Ureter (tissue), 1 donor: ENCODE measurements around the gene TTBK1. TPM values are rescaled to one million over a fixed set of nuclear protein-coding genes. Genes with fewer than 3 reads are reported as not detected.

ENCODE experiments used
- DNase-seq: peaks from one replicate; pipeline ENCODE4 v3.0.0-alpha.2; 2020; ENCODE audit warnings: low spot score
- total RNA-seq: library from RNA; stranded (reverse); gene quantifications from one replicate; pipeline ENCODE4 v1.2.4, GENCODE V29; 2023
- donor health status: DM: yes; HTN: yes; CAD: no.

Gene TTBK1
- total RNA-seq, 1 donor from 2014 or later = not detected

DNA sequence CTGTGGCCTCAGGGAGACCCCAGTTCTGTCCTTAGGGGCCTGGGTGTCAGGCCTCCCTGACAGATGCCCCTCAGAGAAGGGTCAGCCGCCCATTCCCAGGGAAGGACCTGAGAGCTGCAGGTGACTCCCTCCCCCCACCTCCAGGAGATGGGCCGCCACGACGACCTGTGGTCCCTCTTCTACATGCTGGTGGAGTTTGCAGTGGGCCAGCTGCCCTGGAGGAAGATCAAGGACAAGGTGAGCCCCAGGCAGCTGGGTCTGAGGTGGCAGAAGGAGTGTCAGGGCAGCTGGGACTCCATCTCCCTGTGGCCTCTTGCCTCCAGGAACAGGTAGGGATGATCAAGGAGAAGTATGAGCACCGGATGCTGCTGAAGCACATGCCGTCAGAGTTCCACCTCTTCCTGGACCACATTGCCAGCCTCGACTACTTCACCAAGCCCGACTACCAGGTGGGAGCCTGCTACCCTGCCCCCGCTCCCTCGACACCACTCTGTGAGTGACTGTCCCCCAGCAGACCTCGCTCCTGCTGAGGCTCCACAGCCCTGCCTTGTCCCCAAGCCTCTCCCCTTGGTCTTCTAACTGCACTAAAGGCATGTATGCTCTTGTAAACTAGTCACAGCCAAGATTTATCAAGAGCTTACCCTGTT lies 12.2 kb downstream of the TTBK1 start:
- DNase-seq = no peak

DNA sequence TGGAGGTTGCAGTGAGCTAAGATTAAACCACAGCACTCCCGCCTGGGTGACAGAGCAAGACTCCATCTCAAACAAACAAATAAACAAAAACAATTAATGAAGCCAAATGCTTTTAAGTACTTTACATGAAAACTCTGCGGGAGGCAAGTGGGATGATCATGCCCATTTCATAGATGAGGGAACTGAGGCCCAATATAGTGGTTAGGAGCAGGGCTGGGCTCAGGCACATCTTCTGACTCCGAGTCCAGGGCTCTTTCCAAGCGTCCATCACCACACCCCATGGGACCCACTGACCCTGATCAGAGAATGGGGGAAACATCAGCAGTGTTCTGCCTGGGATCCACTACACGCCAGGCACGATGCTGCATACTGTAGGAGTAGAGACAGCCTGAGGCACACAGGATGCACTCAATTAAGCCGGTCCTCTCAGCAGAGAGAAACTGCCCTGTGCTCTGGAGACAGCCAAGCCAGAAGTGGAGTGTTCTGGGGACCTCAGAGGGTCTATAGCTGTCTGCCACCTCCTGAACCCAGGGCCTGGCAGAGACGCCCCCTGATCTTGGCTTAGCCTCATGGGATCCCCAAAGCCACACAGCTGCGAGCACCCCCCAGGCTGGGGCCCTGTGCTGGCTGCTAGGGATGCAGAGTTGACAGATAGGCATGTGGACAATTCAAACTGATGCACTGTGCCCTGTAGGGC lies 13.5 kb downstream of the TTBK1 start:
- DNase-seq = no peak

GRCh38 chr6:43257367-43258145 lies 14.3 kb downstream of the TTBK1 start:
- no peak for DNase-seq

GRCh38 chr6:43258180-43258579 lies 14.9 kb downstream of the TTBK1 start:
- DNase-seq = no peak

DNA sequence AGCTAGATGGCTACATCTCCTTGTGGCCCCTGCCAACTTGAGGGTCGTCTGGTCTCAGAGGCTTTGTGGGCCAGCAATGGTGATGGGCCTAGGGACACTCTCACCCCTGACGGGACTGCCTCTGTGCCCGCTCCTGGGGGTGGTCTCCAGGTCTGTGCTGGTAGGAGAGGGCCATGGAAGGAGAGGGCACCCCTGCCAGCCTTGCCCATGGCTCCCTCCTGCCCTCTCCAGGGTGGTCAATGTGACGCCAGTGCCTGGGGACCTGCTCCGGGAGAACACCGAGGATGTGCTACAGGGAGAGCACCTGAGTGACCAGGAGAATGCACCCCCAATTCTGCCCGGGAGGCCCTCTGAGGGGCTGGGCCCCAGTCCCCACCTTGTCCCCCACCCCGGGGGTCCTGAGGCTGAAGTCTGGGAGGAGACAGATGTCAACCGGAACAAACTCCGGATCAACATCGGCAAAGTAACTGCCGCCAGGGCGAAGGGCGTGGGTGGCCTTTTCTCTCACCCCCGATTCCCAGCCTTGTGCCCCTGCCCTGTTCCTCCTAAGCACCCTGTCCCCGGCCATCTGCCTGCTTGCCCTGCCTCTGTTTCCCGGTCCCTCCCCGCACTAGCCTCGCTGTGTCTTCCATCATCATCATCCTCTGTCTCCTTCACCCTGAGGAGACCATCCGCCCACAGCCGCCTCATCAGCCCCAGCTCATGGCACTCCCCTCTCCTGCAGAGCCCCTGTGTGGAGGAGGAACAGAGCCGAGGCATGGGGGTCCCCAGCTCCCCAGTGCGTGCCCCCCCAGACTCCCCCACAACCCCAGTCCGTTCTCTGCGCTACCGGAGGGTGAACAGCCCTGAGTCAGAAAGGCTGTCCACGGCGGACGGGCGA lies 15.8 kb downstream of the TTBK1 start:
- no peak for DNase-seq

DNA sequence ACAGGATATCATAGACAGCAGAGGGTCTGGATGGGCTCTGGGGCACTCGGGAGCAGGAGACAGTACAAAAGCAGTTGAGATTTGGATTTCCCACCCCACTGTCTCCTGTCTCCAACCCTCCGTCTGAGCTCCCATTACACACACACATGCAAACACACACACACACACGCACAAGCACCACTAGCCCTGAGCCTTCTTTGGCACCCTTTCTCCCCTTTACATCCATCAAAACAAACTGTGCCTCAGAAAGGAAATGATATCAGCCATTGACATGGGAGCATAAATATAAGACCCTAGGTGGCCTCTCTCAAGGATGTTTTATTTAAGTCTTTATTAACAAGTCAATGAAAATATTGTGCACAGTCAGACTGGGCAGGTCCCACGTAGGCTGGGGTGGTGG lies 17.5 kb downstream of the TTBK1 start:
- no peak for DNase-seq

DNA sequence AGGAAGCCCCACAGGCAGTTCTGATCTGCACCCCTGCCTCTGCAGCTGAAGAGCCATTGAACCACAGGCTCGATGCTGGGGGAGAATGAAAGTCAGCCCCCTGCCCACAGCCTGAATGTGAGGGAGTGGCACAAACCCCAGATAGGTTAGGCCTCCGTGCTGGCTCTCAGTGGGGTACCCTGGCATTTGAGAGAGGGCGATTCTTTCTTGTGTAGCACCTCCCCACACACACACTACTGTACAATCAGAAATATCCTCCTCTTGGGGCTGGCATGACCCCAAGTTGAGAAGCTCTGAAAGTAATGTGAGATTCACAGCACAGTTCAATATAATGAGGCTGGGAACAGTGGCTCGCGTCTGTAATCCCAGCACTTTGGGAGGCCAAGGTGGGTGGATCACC lies 17.9 kb downstream of the TTBK1 start:
- no peak for DNase-seq

GRCh38 chr6:43262000-43262779 lies 18.9 kb downstream of the TTBK1 start:
- no peak for DNase-seq

GRCh38 chr6:43262780-43263313 lies 19.6 kb downstream of the TTBK1 start:
- DNase-seq = no peak

GRCh38 chr6:43263314-43264178 lies 20.3 kb downstream of the TTBK1 start:
- peak; percentile 83 for DNase-seq

DNA sequence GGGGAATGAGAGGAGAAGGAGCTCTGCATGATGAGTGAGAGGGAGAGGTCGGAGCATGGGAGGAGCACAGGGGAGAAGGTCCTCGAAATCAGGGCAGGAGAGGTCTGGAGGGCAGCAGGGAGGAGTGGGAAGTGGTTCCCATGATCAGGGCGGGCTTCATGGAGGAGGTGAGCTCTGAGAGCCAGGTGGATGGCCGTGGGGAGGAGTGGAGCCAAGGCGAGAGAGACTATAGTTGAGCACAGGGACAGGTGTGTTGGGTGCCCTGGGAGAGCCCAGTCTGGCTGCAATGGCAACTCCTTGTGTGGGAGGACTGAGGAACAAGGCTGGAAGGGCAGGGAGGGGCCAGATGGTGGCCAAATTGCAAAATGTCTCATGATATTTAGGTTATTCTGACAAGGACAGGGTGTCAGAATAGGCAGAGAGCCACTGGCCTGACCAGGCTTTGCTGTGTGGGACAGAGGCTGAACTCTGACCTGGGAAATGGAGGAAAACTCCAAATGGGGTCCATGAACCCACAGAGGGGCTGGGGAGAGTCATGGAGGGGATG lies 21.4 kb downstream of the TTBK1 start:
- no peak for DNase-seq

DNA sequence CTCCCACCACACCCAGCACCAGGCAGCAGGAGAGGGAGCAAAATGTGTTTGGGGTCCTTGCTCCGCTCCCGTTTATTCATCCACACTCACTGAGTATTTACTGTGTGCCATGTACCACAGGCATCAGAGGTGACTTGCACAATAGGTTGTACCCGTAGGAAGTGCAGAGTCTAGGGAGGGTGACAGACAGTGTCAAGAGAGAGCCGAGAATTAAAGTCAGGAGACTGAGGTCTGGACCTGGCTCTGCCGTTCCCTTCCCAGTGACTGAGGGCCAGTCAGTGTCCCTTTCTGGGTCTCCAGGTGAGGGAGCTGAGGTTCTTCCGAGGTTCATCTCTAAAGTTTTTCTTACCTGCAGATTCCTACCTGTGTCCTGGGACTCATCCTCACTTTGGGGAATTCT lies 22.3 kb downstream of the TTBK1 start:
- no peak for DNase-seq

GRCh38 chr6:43267619-43268354 lies 24.5 kb downstream of the TTBK1 start:
- no peak for DNase-seq

GRCh38 chr6:43268355-43268700 lies 25.0 kb downstream of the TTBK1 start:
- DNase-seq = no peak

DNA sequence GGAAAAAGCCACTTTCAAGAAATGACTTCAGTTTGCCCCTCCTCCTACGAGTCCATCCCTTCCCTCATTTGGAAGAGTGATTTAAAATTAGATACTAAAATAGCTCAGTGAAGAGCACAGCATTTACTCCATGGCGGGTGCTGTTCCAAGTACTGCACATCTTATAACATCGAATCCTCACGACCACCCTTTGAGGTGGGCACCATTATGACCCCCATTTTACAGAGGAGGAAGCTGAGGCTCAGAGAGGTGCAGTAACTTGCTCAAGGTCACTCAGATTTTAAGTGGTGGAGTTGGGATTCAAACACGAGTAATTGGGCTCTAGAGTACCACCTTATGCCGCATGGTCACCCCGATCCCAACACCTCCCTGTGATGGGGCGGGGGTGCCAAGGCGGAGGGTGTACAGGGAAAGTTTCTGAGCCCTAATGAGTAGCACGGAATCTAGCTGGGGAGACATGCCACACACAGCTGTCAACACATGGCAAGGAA lies 25.5 kb downstream of the TTBK1 start:
- no peak for DNase-seq

DNA sequence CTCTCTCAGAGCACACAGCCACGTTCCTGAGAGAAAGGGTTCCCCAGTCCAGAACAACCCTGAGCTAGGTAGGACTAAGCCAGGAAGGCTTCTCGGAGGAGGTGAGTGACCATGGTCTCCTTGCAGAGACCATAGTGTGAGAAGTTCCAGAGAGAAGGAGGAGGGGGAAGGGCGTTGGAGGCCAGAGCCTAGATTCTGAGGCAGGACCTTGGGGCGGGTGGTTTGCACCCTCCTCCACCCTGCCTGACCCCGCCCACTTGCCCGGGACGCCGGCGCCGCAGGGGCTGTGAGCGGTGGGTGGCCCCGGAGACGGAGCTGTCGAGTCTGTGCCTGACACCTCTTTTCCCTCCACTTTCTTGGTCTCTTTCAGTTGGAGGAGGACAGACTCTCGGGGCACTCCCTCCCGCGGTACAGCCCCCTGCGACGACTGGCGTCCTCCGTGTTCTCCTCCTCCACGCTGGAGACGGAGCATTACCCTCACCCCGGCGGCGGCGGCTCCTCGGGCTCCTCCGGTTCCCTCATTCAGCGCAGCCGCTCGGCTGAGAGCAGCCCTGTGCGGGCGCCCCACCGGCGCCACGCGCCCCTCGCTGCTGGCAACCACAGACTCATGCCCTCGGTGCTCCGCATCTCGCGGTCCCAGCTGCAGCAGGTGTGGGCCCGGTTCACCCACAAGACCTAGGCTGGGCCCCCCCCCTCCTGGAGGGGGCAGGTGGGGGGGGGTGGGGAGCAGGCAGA lies 26.2 kb downstream of the TTBK1 start:
- DNase-seq = no peak

GRCh38 chr6:43271103-43271815 lies 28.0 kb downstream of the TTBK1 start:
- DNase-seq = no peak
